HG02678 (cell line): Measurements from ENCODE around the gene PLTP.

Source experiments
- ATAC-seq: cut with Tn5 transposase; IDR thresholded peaks from one replicate; pipeline ENCODE4 v1.9.1; 2021; ENCODE audit warnings: mild to moderate bottlenecking, moderate library complexity; ENCODE audit not compliant: unreplicated experiment

PLTP gene

DNA sequence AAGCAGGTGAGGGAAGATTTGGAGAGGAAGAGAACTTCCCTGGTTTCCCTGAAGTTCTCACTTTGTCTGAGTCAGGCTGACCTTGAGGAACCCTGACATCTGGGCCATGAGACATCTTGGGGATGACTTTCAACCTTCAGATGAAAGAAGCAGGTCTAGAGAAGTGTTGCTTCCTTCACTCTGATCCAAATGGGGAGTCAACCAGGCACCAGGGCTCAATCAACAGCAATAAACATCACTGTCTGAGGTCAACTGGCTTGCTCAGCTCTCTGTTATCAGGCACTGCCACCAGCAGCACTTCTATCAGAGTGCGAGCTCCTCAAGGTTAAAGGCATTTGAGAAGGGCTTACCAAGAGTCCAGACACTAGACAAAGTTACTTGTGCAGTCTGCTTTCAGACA, 61.0 kb downstream of the PLTP start:
- no peak for ATAC-seq

DNA sequence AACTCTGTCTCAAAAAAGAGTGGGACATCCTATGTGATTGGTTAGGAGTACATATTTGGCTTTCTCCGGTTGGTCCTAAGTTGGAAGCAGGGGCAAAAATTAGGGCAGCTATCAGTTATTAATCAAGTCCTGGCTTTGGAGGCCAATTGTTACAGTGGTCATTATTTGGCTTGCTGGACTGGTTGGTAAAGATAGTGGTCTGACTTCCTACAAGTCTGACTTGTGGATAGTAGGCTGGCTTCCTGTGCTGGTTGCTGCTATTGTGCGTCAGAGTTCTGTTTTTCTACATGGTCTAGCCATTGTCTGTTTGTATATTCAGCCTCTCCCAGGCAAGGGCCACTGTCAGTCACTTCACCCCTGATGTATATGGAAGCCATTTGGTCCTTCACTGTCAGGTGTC, 61.7 kb downstream of the PLTP start:
- no peak for ATAC-seq

DNA sequence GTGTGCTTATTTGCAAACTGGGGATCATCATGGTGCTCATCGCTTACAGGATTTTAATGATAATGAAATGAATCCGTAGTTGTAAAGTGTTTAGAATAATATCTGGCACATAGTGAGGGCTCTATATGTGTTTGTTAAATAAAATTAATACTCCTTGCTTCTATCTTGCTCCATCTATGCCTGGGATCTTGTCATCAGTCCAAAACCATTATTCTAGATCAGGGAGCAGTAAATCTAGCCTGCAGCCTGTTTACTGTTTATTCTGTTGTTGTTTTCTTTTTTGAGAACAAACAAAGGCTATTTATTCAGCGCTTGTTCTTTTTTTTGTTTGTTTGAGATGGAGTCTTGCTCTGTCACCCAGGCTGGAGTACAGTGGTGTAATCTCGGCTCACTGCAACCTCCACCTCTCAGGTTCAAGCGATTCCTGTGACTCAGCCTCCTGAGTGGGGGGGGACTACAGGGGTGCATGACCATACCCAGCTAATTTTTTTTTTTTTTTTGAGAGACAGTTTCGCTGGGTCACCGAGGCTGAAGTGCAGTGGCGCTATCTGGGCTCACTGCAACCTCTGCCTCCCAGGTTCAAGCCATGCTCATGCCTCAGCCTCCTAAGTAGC, 62.9 kb downstream of the PLTP start:
- no peak for ATAC-seq
